GM18499 (cell line): ENCODE results near the gene SUSD1.
"Not testable (repeated sequence)": the region's sequence is repeated elsewhere in the genome, so short reads cannot be mapped to it uniquely, and the experiment has no call there.

Source experiments
- ATAC-seq: cut with Tn5 transposase; IDR thresholded peaks from one replicate; pipeline ENCODE4 v1.9.1; 2021; ENCODE audit warnings: moderate number of reproducible peaks; ENCODE audit not compliant: insufficient read depth, unreplicated experiment

Gene SUSD1

DNA sequence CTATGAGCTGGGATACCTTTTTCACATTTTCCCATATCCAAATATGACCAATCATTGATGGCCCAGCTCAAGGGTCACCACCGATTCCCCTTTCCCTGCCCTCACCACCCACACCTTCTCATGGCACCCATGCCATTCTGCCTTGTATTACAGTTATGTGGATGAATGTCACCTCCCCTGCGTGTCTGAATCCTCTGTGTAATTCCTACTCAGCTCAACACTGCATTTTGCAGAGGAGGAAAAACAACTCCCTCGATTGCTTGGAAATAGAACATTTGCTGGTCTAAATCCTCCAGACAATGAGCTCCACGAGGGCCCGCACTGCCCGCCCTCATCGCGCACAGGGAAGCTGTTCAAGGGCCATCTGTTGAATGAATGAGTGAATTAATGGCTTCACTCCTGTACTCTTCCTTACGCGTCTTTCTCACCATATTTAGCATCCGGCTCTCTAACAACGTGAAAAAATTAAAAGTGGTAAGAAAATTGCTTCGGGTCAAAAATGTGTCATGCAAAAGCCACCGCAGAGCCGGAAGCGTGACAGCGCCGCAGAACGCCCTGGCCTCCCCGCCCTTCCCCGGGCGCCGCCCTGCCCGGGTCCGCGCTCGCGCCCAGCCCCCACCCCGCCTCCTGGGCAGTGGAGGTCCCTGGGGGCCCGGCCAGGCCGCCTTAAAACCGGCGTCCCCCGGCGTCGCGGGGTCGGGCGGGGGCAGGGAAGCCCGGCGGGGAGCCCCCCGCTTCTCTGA is 704 bp downstream of the SUSD1 start:
- ATAC-seq: peak; percentile 43

DNA sequence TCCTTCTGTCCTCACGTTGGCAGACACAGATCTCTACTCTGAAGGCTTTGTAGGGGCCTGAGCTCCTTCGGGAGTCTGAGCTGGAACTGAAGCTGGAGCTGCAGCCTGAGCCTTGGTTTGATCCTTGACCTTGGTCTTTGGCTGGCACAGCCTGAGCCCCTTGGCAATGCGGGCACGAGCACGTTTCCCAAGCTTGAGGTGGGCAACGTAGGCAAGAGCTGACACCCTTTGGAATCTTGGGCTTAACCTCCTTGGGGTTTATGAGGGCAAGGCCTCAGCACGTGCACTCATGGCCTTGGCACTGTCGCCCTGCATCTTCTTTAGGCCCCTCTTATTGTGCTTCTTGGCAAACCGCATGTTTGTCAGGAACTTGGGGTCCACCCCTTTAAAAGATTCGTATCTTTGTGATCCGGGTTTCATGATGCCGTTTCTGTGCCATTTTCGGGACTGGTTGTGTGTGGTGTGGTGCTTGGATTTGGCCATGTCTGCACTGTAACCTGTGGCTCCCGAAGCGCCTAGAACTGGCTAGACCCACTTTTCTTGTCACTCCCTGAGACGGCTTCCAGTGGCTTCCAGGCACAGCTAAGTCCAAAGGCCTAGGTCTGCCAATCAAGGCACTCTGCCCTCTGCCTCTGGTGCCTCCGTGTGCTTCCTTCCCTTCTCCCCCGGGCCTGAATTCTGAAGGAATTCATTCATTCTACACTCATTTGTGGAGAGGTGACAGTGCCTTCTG is 1.4 kb downstream of the SUSD1 start:
- no peak for ATAC-seq

DNA sequence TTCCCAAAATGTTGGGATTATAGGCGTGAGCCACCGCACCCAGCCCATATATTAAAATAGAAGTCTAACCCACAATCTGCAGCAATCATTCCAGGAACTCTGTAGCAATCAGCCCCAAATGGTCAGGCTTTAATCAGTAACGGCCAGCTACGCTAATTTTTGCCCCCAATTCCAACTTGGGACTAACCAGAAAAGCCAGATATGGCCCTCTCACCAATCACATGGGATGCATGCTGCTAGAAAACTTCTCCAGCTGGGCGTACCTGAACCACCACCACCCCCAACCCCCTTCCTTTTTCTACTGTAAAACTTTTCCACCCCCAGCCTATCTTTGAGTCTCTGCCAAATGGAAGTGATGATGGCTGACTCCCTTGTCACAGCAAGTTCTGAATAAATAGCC is 4.1 kb downstream of the SUSD1 start:
- ATAC-seq: no peak

DNA sequence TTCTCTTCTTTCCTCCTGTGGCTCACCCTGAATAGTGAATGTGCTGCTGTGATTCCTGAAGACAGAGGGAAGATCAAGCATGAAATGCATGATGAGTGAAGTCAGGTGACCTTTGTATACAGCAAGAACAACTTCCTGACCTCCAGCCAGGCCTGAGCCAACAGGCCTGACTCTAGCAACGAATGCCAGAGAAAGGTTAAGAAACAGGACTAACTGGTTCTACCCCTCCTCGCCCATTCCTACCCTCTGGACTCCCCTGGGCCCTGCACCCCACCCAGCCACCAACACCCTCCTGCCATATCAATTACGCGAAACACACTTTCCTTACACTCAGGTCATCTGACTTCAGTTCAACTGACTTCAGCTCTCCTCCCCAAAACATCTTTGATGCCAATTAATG is 4.9 kb downstream of the SUSD1 start:
- ATAC-seq: no peak

DNA sequence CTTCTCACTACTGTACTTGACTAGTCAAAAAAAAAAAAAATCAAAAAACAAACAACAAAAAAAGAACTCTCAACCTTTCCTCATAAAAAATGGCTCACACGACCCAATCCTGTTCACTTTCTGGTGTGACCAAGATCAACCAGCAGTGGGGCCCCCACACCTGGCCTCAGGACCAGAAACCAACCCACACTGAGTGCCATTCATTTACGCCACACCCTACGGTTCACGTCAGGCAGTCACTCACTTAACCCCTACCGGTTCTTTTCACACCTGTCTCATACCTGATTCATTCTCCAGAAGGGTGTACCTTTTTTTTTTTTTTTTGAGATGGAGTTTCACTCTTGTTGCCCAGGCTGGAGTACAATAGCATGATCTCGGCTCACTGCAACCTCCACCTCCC is 5.7 kb downstream of the SUSD1 start:
- ATAC-seq: no peak

DNA sequence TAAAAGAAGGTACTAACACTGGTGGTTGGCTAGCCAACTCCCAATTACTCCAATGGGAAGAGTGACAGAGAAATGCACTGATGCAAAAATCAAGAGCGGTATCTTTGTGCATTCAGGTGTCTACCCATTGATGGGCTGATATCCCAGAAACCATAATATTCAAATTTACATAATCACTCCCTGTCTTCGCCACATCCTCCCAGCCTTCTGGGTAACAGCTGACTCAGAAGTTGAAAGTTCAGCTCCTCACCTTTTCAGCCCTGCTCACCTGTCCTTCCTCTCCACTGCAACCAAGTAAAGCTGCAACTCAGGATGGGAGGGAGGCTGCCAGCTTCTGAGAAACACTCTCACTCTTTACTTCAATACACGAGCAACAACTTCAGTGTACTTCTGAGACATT is 6.9 kb downstream of the SUSD1 start:
- no peak for ATAC-seq

DNA sequence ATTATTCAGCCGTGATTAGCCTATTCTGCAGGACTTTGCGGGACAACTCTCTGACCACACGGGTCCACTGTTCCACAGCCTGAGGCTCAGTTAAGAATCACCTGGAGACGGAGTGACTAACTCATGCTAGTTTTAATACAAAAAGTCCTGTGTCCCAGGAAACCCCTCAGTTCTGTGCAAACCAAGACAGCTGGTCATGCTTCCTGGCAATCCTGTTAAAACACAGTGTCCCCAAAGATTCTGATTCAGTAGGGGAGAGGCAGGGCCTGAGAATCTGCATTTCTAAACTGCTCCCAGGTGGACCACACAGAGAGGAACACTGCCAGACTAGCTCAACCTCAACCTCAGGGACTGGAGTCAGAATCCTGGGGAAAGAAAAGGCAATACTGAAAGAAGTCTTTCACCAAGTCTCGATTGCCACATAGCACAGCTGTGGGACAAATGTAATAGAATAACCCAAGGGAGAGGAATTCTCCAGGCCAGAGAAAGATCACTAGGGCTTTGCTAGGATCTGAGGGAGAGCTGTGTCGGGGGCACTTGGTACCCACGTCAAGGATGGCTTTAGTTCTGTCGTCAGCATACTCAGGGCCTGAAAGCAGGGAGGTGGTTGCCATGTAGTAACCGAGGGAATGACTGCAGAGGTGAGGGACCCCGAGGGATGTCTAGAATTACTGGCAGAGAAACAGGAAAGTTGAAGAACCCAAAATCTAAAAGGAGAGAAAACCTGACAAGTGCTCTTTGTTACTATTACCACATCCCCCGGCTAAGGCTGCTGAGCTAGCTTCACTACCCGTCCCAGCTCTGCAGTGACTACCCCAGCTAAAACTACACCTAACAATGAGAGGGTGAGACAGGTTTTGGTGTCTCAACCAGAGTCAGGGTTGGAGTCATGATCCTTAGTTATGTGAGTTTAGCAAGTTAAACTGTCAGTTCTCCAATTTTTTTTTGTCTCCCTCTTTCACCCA is 8.6 kb downstream of the SUSD1 start:
- ATAC-seq: no peak

DNA sequence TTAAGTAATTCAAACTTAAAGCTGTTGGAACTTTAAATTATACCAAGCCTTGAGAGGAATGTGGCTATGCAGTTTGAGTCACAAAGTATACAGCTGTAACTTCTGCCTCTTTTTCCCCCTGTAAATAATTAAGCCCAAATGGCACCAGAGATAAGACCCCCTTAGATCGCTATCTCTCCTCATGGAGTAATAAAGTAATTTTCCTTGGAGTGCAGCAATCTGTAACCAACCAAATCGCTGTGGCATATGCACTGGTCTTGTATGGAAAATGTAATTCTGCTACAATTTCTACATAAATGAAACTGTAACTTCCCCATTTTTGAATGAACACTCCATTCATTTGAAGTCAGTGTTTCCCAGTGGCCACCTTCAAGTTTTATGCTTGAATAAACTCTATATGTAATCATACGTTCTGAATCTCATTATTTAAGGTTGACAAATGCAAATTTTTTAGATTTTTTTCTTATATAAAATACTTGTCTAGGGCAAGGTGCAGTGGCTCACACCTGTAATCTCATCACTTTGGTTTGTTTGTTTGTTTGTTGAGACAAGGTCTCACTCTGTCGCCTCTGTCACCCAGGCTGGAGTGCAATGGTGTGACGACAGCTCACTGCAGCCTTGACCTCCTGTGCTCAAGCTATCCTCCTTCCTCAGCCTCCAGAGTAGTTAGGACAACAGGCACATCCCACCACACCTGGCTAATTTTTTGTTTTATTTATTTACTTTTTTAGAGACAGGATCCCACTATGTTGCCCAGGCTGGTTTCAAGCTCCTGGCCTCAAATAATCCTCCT is 12.3 kb downstream of the SUSD1 start:
- no peak for ATAC-seq

DNA sequence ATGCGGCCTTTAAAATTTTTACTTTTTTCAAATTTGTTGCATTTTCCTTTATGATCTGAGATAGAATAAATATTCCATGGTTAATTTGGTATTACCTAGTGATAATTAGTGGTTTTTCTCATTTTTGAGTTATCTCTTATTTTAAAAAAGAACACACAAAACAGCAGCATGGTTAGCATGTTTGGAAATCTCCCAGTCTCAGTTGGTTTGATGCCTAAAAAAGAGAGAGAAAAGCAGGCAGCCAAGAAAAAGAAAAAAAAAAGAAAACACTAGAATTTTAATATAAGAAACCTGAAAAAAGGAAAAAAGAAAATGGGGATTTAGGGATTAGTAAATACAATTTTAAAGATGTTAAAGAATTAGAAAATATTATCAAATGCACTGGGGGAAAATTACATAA is 15.3 kb downstream of the SUSD1 start:
- ATAC-seq: no peak

DNA sequence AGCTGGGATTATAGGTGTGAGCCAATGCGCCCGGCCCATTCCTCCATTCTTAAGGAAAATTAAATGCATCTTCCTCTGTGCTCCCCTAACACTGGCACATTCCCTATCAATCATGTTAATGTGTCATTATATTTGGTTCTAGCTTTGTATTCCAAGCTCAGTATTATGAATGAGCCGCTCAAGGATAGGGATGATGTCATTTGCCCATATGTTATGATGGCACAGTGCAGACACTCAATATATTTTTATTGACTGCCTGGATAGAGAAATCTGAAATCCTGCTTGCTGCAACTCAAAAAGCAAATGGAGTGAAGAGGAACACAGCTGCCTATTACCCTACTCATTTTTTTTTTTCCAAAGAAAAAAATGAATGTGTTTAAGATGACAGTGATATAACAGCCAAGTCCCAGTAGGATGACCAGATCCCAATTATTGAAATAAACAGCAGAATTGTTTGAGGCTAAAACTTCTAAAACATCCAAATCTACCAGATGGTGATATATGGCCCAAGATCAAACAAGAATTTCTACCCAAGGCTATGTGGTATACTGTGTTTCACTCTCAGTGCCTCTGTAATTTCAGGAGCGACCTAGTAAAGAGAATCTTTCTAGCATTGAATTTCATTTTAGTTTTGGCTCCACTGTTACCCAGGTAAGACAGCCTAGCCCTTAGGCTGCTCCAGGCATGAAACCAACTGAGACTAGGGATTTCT is 16.3 kb downstream of the SUSD1 start:
- ATAC-seq: no peak

DNA sequence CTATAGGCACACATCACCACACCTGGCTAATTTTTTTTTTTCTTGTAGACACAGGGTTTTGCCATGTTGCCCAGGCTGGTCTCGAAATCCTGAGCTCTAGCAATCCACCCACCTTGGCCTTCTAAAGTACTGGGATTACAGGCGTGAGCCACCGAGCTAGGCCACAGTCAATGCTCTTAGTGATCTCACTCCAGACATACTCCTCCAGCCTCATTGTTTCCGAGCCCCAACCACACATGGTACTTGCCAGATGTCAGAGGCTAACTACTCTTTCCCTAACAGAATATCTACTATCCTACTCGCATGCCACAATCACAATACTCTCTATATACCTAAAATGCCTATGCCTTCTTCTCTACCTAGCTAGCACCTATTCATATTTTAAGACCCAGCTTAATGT is 17.1 kb downstream of the SUSD1 start:
- no peak for ATAC-seq

DNA sequence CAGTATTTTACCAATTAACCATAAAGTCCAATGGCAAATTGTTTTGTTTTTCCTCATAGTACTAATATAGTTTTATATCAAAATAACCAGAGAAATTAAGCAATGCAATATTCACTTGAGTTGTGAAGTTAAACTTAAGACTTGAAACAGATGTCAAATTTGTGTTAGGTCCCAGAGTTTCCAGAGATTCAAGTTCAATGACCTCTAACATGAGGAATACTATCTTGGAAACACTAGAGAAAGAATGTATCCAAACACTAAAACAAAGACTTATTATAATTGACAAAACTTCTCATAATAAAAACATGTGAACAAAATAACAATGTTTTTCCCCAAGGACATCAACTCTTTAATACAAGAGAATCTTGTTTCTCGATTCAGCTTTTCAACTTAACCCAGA is 18.0 kb downstream of the SUSD1 start:
- ATAC-seq: no peak

DNA sequence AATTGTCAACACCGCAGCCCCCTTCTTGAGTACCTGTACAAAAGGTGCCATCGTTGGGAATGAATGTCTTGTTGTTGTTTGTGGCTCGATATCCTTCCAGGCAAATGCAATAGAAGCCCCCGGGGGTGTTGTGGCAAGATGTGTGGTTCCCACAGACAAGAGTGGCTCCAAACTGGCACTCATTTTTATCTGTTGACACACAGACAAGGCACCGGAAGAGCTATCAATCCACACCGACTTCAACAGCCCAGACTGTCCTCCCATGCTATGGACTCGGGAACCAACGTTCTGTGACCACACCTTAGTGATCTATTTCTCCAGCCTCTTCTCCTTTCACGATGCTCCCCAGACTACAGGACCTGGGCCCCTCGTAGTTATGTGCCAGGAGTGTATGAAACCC is 25.9 kb downstream of the SUSD1 start:
- ATAC-seq: no peak

DNA sequence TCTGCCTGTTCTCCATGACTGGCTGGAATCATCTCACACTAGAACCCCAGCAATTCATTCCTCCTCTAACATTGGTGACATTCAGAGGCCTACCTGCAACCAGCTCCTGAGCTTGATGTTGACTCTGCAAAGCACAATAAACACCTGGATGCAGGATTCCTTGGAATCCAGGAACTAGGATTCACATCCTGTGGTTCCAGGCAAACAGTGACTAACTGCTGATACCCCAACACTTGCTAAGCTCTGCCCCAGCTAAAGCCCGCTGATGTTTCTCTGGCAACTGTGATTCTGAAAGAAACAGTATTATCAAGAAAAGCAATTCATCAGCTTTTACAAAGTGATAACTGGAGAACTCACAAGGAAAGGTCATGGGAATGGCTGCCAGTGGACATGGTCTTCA is 29.2 kb downstream of the SUSD1 start:
- ATAC-seq: no peak

DNA sequence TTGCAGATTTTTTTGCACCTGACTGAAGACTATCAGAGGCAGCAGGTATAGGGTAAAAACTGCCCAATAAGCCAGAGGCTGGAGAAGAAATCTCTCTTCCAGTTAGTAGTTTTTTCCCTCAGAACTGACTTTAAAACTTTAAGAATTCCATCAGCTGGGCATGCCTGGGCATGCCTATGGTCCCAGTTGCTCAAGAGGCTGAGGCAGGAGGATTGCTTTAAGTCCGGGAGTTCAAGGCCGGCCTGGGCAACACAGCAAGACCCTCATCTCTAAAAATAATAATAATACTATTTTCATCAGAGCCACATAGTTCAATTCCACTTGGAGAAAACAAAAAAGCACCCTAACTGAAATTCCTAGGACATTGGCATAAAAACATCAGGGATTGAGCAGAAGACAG is 30.3 kb downstream of the SUSD1 start:
- no peak for ATAC-seq

DNA sequence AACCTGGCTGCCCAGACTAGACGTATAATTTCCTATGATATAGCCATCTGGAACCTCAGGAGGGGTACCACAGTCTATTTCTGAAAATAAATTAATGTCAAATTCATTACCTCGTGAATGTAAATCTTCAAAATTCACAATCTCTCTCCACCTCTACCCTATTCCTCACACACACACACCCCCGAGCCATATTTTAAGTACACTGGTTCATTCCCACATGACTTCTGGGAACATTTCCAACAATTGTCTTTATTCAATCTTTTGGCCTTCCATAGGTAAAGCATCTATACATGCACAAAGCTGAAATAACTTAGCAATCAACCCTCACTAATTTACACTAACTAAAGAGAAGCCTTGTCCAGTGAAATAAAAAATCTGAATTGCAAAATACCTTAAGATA is 32.7 kb downstream of the SUSD1 start:
- no peak for ATAC-seq

DNA sequence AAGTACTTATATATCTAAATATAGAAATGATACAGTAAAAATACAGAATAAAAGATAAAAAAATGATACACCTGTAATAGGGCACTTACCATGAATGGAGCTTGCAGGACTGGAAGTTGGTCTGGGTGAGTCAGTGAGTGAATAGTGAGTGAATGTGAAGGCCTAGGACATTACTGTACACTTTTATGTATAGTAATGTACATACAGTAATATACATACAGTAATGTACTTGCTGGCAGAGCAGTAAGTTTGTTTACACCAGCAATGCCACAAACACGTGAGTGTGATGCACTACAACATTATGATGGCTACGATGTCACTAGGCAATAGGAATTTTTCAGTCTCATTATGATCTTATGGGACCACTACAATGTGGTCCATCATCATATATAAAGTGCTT is 34.2 kb downstream of the SUSD1 start:
- no peak for ATAC-seq

DNA sequence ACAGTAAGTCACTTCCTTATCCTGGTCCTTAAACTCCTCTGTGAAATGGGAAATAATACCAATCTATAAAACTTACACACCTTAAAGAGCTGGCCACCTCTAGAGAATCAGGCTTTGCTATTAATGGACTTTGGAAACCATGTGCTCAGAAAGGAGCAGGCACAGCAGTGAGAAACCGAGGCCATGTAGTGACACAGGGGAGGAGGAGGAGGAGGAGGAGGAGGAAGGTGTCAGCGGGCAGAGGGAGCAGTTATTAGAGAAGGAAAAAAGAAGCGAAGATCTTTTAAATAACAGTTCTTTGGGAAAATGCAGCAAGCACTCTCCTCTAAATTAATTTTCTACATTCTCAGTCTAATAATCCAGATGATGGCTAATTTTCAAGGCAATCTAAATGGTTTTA is 38.0 kb downstream of the SUSD1 start:
- no peak for ATAC-seq

DNA sequence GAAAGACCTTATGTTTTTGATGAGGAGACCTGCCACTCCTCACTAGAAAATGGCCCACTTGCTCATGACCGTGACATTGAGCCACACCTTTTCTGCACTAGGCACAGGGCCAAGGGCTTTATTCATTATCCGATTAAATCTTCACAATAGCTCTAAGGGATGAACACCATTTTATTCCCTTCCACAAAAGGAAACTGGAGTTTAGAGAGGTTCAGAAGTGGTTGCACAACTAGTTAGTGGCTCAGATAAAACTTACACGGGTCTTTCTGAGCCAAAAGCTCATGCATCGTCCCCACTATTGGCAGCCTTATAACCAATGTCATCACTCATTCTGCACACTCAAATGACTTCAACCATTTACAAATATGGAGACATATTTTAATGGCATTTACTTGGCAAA is 39.4 kb downstream of the SUSD1 start:
- ATAC-seq: no peak

DNA sequence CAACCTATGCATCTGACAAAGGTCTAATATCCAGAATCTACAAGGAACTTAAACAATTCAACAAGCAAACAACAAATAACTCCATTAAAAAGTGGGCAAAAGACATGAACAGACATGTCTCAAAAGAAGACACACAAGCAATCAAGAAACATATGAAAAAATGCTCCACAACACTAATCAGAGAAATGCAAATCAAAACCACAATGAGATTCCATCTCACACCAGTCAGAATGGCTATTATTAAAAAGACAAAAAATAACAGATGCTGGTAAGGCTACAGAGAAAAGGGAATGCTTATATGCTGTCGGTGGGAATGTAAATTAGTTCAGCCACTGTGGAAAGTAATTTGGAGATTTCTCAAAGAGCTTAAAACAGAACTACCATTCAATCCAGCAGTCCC is 41.3 kb downstream of the SUSD1 start:
- ATAC-seq: not testable (repeated sequence)
